Melanocyte of skin (primary cell): ENCODE data around the gene ARHGEF10L. TPM values are rescaled to one million over a fixed set of nuclear protein-coding genes. Genes with fewer than 3 reads are reported as not detected.

Experiments
- total RNA-seq, 2 donors: library from RNA; depleted of rRNA; stranded (reverse); fragments of >200 nt; gene quantifications; 2 replicates each; pipeline ENCODE4 v1.2.3, GENCODE V29; 2012

Gene ARHGEF10L, protein sequence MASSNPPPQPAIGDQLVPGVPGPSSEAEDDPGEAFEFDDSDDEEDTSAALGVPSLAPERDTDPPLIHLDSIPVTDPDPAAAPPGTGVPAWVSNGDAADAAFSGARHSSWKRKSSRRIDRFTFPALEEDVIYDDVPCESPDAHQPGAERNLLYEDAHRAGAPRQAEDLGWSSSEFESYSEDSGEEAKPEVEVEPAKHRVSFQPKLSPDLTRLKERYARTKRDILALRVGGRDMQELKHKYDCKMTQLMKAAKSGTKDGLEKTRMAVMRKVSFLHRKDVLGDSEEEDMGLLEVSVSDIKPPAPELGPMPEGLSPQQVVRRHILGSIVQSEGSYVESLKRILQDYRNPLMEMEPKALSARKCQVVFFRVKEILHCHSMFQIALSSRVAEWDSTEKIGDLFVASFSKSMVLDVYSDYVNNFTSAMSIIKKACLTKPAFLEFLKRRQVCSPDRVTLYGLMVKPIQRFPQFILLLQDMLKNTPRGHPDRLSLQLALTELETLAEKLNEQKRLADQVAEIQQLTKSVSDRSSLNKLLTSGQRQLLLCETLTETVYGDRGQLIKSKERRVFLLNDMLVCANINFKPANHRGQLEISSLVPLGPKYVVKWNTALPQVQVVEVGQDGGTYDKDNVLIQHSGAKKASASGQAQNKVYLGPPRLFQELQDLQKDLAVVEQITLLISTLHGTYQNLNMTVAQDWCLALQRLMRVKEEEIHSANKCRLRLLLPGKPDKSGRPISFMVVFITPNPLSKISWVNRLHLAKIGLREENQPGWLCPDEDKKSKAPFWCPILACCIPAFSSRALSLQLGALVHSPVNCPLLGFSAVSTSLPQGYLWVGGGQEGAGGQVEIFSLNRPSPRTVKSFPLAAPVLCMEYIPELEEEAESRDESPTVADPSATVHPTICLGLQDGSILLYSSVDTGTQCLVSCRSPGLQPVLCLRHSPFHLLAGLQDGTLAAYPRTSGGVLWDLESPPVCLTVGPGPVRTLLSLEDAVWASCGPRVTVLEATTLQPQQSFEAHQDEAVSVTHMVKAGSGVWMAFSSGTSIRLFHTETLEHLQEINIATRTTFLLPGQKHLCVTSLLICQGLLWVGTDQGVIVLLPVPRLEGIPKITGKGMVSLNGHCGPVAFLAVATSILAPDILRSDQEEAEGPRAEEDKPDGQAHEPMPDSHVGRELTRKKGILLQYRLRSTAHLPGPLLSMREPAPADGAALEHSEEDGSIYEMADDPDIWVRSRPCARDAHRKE (N-terminal part only)
- 10 to 100 TPM; 10.3 to 29.3 TPM for total RNA-seq

GRCh38 chr1:17539477-17540254 is at the start of gene ARHGEF10L:
Gene ARHGEF10L (plus strand): TSS chr1:17539698. CDS start chr1:17580596, 40,898 bp downstream.

Other genes starting within 250 kb of the ARHGEF10L start
- not detected for gene PADI4, start 231.5 kb upstream of the ARHGEF10L start, total RNA-seq
- not detected for gene PADI6, start 167.5 kb upstream of the ARHGEF10L start, total RNA-seq
- gene RCC2, start 100.0 kb upstream of the ARHGEF10L start, total RNA-seq: 100 to 1,000 TPM in 1 of 2 donors, 10 to 100 TPM in 1; 84.0 to 130 TPM
- under 1 TPM in 1 of 2 donors, not detected in 1; under 0.01 TPM for gene ACTL8, start 215.6 kb downstream of the ARHGEF10L start, total RNA-seq